ACC112 (cell line): Measurements from ENCODE around the gene FLVCR2.
"Not testable (repeated sequence)": the region's sequence is repeated elsewhere in the genome, so short reads cannot be mapped to it uniquely, and the experiment has no call there.

Experiments used
- H2AFZ ChIP-seq: fragments of 200-600 bp; sonication (generic); one replicate; pipeline ENCODE4 v1.6.0; 2017; ENCODE audit warnings: antibody characterized with exemption, low read length; ENCODE audit not compliant: unreplicated experiment
- H3K27ac ChIP-seq: fragments of 200-600 bp; sonication (generic); 2 replicates; pipeline ENCODE4 v1.5.1; 2014; ENCODE audit warnings: low read depth, mild to moderate bottlenecking, antibody characterized with exemption, low read length, moderate library complexity
- H3K27me3 ChIP-seq: fragments of 200-600 bp; sonication (generic); 2 replicates; pipeline ENCODE4 v1.6.1; 2014; ENCODE audit warnings: mild to moderate bottlenecking, antibody characterized with exemption, low read length, moderate library complexity, mixed read lengths; ENCODE audit not compliant: insufficient read depth
- H3K36me3 ChIP-seq: fragments of 200-600 bp; sonication (generic); 2 replicates; pipeline ENCODE4 v1.6.1; 2016; ENCODE audit warnings: mild to moderate bottlenecking, antibody characterized with exemption, low read length, moderate library complexity, mixed read lengths; ENCODE audit not compliant: insufficient read depth
- H3K4me1 ChIP-seq: fragments of 200-600 bp; sonication (generic); one replicate; pipeline ENCODE4 v1.6.1; 2016; ENCODE audit warnings: low read length, mixed read lengths; ENCODE audit not compliant: insufficient read depth, unreplicated experiment, control insufficient read depth
- H3K4me3 ChIP-seq: fragments of 200-600 bp; sonication (generic); 2 replicates; pipeline ENCODE4 v1.5.1; 2014; ENCODE audit warnings: mild to moderate bottlenecking, low read depth, low read length
- H3K79me2 ChIP-seq: fragments of 200-600 bp; sonication (generic); one replicate; pipeline ENCODE4 v1.6.0; 2016; ENCODE audit warnings: low read length; ENCODE audit not compliant: control insufficient read depth, unreplicated experiment, insufficient read depth

FLVCR2 gene

DNA sequence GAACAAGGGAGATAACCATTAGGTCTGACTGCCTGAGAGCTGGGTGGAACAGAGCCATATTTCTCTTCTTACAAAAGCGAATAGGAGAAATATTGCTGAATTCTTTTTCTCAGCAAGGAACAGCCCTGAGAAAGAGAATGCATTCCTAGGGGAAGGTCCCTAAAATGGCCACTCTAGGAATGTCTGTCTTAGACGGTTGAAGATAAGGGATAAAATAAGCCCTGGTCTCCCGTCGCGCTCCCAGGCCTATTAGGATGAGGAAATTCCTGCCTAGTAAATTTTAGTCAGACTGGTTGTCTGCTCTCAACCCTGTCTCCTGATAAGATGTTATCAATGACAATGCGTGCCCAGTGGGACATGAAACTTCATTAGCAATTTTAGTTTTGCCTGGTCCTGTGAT lies 116.6 kb downstream of the FLVCR2 start:
- not testable (repeated sequence) for H3K79me2 ChIP-seq, H2AFZ ChIP-seq, H3K4me3 ChIP-seq, H3K4me1 ChIP-seq, H3K27ac ChIP-seq, H3K27me3 ChIP-seq
- H3K36me3 ChIP-seq = peaks cover 37% of the 10 kb centered on the region

DNA sequence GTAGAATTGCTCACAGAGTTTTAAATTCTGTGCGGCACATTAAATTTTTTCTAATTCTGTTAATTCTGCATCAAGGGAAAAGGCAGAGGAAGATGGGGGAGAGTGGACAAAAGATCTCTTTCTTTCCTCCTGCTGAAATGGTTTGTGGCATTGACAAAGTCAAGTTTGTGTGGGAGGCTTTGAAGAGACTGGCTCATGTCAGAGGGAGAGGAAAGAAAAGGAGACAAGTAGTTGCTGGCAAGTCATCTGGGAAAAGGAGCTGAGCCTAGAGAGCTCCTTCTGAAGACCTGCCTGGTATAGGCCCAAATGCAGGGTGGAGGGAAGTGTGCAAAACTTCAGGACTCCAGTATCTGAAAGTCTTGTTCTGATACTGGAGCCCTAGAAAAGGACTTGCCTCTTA lies 119.0 kb downstream of the FLVCR2 start:
- H3K4me1 ChIP-seq = no peaks in the 10 kb centered on the region
- no peak overlapping the region for H3K27ac ChIP-seq
- H3K4me3 ChIP-seq = no peak overlapping the region
- H3K79me2 ChIP-seq = no peaks in the 10 kb centered on the region
- H3K27me3 ChIP-seq = no peaks in the 10 kb centered on the region
- H2AFZ ChIP-seq = no peak overlapping the region
- peaks cover 19% of the 10 kb centered on the region for H3K36me3 ChIP-seq
